H1 (cell line): ENCODE results near the gene PTPRD. TPM values are rescaled to one million over a fixed set of nuclear protein-coding genes. Genes with fewer than 3 reads are reported as not detected.

ENCODE experiments used
- CTCF ChIA-PET: fragments of 300-600 bp; sonication (Branson Sonifier 250); formaldehyde crosslinking; loops from one replicate; lab custom pipeline; 2021; ENCODE audit not compliant: partially characterized antibody; lab: Charles Lee
- POLR2A ChIA-PET: fragments of 300-600 bp; sonication (Branson Sonifier 250); formaldehyde crosslinking; loops from one replicate; lab custom pipeline; 2021; ENCODE audit warnings: inconsistent platforms; ENCODE audit not compliant: partially characterized antibody; lab: Charles Lee
- DNase-seq, 2 experiments: peaks; one replicate each; pipeline versions ENCODE4 v3.0.0 to v3.0.0-alpha.2; 2010 to 2022; ENCODE audit warnings: low spot score in 2 of 2, low read depth in 1 of 2, mixed read lengths in 1 of 2
- FAIRE-seq: peaks from 2 replicates; lab custom pipeline; 2011; peaks lifted over from hg19 to GRCh38; lab: Jason Lieb, UNC
- H2AFZ ChIP-seq: 2 replicates; pipeline ENCODE4 v1.8.1; 2012; ENCODE audit warnings: low read length, inconsistent platforms
- H2AK5ac ChIP-seq: 2 replicates; pipeline ENCODE4 v1.6.1; 2013; ENCODE audit warnings: low read depth, low read length
- H2BK120ac ChIP-seq: replicated peaks from 2 replicates; pipeline ENCODE3; 2013; ENCODE audit warnings: low read depth, low read length, inconsistent platforms
- H2BK12ac ChIP-seq: 2 replicates; pipeline ENCODE4 v1.6.1; 2013; ENCODE audit warnings: low read depth, low read length
- H2BK15ac ChIP-seq: 2 replicates; pipeline ENCODE4 v1.6.1; 2013; ENCODE audit warnings: low read length
- H2BK20ac ChIP-seq: 2 replicates; pipeline ENCODE4 v1.6.1; 2013; ENCODE audit warnings: low read length
- H2BK5ac ChIP-seq: 2 replicates; pipeline ENCODE4 v1.6.1; 2013; ENCODE audit warnings: low read depth, low read length
- H3K14ac ChIP-seq: 2 replicates; pipeline ENCODE4 v1.6.1; 2013; ENCODE audit warnings: inconsistent platforms; ENCODE audit not compliant: insufficient read length
- H3K18ac ChIP-seq: 2 replicates; pipeline ENCODE4 v1.6.1; 2013; ENCODE audit warnings: low read length; ENCODE audit errors: extremely low read depth
- H3K23ac ChIP-seq: 2 replicates; pipeline ENCODE4 v1.6.1; 2013; ENCODE audit warnings: inconsistent platforms; ENCODE audit not compliant: insufficient read length
- H3K23me2 ChIP-seq: 2 replicates; pipeline ENCODE4 v1.6.1; 2013; ENCODE audit warnings: low read depth, low read length
- H3K27ac ChIP-seq: 2 replicates; pipeline ENCODE4 v1.6.1; 2011; ENCODE audit warnings: low read depth, low read length, inconsistent platforms
- H3K27me3 ChIP-seq, 4 experiments: replicated peaks in 1 of 4; 1 replicate in 1 of 4; 2 replicates in 3 of 4; pipeline versions ENCODE4 v1.6.1 to v1.8.1; 2011 to 2013; ENCODE audit warnings: low read length in 3 of 4, mild to moderate bottlenecking in 3 of 4, inconsistent platforms in 2 of 4, mixed read lengths in 2 of 4, moderate library complexity in 1 of 4; ENCODE audit not compliant: control insufficient read depth in 3 of 4, insufficient read depth in 3 of 4; ENCODE audit errors: extremely low read depth in 1 of 4
- H3K36me3 ChIP-seq, 4 experiments: 2 replicates each; pipeline versions ENCODE4 v1.6.1 to v1.8.1; 2011 to 2013; ENCODE audit warnings: mild to moderate bottlenecking in 4 of 4, low read length in 3 of 4, moderate library complexity in 2 of 4, control low read depth in 1 of 4, inconsistent platforms in 1 of 4; ENCODE audit not compliant: insufficient read depth in 4 of 4, control insufficient read depth in 2 of 4
- H3K4ac ChIP-seq: replicated peaks from 2 replicates; pipeline ENCODE3; 2013; ENCODE audit warnings: low read length, low read depth, mixed read lengths, inconsistent platforms; ENCODE audit not compliant: insufficient read length
- H3K4me1 ChIP-seq, 4 experiments: replicated peaks in 1 of 4; 1 replicate in 1 of 4; 2 replicates in 3 of 4; pipeline versions ENCODE4 v1.6.1 to v1.8.1; 2011 to 2013; ENCODE audit warnings: low read length in 3 of 4, inconsistent platforms in 2 of 4, mixed read lengths in 1 of 4; ENCODE audit not compliant: insufficient read depth in 4 of 4, control insufficient read depth in 3 of 4
- H3K4me2 ChIP-seq, 2 experiments: 2 replicates each; pipeline versions ENCODE4 v1.6.1 to v1.8.1; 2011 to 2013; ENCODE audit warnings: low read depth in 2 of 2, low read length in 2 of 2, control low read depth in 1 of 2, inconsistent platforms in 1 of 2, mild to moderate bottlenecking in 1 of 2; ENCODE audit not compliant: insufficient read depth in 1 of 2
- H3K4me3 ChIP-seq, 4 experiments: fragments of 200-600, 300-600 bp in 1 of 4; sonication (generic), shearing (Covaris generic), sonication (Bioruptor Twin) in 1 of 4; 2 replicates each; pipeline versions ENCODE4 v1.5.1 to v1.8.1; 2011 to 2016; ENCODE audit warnings: low read length in 4 of 4, low read depth in 3 of 4, control low read depth in 2 of 4, inconsistent platforms in 2 of 4, mild to moderate bottlenecking in 2 of 4, mixed read lengths in 1 of 4, moderate library complexity in 1 of 4; ENCODE audit not compliant: insufficient read depth in 2 of 4; ENCODE audit errors: extremely low read depth in 1 of 4
- H3K56ac ChIP-seq: replicated peaks from 2 replicates; pipeline ENCODE3; 2013; ENCODE audit warnings: low read depth, mild to moderate bottlenecking, mixed read lengths, low read length, inconsistent platforms; ENCODE audit not compliant: insufficient read length
- H3K79me1 ChIP-seq: 2 replicates; pipeline ENCODE4 v1.6.1; 2013; ENCODE audit warnings: low read depth, low read length, control low read depth
- H3K79me2 ChIP-seq, 2 experiments: 2 replicates each; pipeline versions ENCODE4 v1.6.1 to v1.8.1; 2012 to 2013; ENCODE audit warnings: low read length in 2 of 2, mild to moderate bottlenecking in 2 of 2, inconsistent platforms in 1 of 2; ENCODE audit not compliant: insufficient read depth in 2 of 2, control insufficient read depth in 1 of 2
- H3K9ac ChIP-seq, 4 experiments: replicated peaks in 1 of 4; 1 replicate in 1 of 4; 2 replicates in 3 of 4; pipeline versions ENCODE4 v1.6.1 to v1.8.1; 2011 to 2013; ENCODE audit warnings: low read depth in 3 of 4, low read length in 3 of 4, control low read depth in 2 of 4, mild to moderate bottlenecking in 2 of 4, moderate library complexity in 2 of 4, inconsistent platforms in 1 of 4; ENCODE audit errors: extremely low read depth in 1 of 4
- H3K9me3 ChIP-seq, 2 experiments: 2 replicates each; pipeline versions ENCODE4 v1.6.1 to v1.8.1; 2012 to 2013; ENCODE audit warnings: mild to moderate bottlenecking in 2 of 2, moderate library complexity in 2 of 2, control low read depth in 1 of 2, inconsistent platforms in 1 of 2, low read depth in 1 of 2, low read length in 1 of 2, mixed read lengths in 1 of 2; ENCODE audit not compliant: insufficient read depth in 2 of 2
- H4K20me1 ChIP-seq, 2 experiments: replicated peaks in 1 of 2; 2 replicates each; pipeline versions ENCODE3 to v1.8.1; 2011 to 2013; ENCODE audit warnings: inconsistent platforms in 2 of 2, low read length in 2 of 2, mild to moderate bottlenecking in 1 of 2; ENCODE audit not compliant: insufficient read depth in 2 of 2, control insufficient read depth in 1 of 2
- H4K5ac ChIP-seq: 2 replicates; pipeline ENCODE4 v1.6.1; 2013; ENCODE audit warnings: low read length, low read depth, mixed read lengths, inconsistent platforms; ENCODE audit not compliant: insufficient read length
- H4K8ac ChIP-seq: 2 replicates; pipeline ENCODE4 v1.8.0; 2013; ENCODE audit warnings: mild to moderate bottlenecking, moderate library complexity, low read length, inconsistent platforms; ENCODE audit not compliant: insufficient read depth; ENCODE audit errors: extremely low read depth
- H4K91ac ChIP-seq: replicated peaks from 2 replicates; pipeline ENCODE3; 2013; ENCODE audit warnings: low read length, mixed read lengths, inconsistent platforms; ENCODE audit not compliant: insufficient read length
- RBBP5 ChIP-seq: IDR thresholded peaks from 2 replicates; pipeline ENCODE4 v1.7.1; 2012; ENCODE audit warnings: low read depth, mild to moderate bottlenecking, inconsistent platforms, low read length, moderate library complexity, borderline replicate concordance
- RXRA ChIP-seq: IDR thresholded peaks from 2 replicates; pipeline ENCODE4 v1.6.1; 2011; ENCODE audit warnings: low read depth, mild to moderate bottlenecking, low read length, moderate library complexity; ENCODE audit not compliant: insufficient read depth
- TCF12 ChIP-seq: IDR thresholded peaks from 2 replicates; pipeline ENCODE4 v1.6.1; 2011; ENCODE audit warnings: low read depth, mild to moderate bottlenecking, low read length
- WGBS, 2 experiments: shearing (Covaris generic) in 1 of 2; methylation state at CpG; one replicate each; pipeline versions ENCODE4 v1.1.6 to v1.1.7; 2013 to 2015; ENCODE audit warnings: low lambda C conversion rate in 2 of 2, mixed read lengths in 2 of 2, inconsistent platforms in 1 of 2, low coverage in 1 of 2, missing lambda C conversion rate in 1 of 2; ENCODE audit not compliant: insufficient replicate concordance in 2 of 2, insufficient coverage in 1 of 2, insufficient read length in 1 of 2; ENCODE audit errors: extremely low coverage in 1 of 2, missing lambda C conversion rate in 1 of 2; 5-methylcytosine and 5-hydroxymethylcytosine counted together
- polyA plus RNA-seq, 7 experiments: library from polyadenylated mRNA; depleted of rRNA in 3 of 7; stranded (reverse) in 5 of 7; unstranded in 2 of 7; fragments of >200 nt in 5 of 7; fragments of 200-250 nt in 2 of 7; gene quantifications; 1 replicate in 5 of 7; 2 replicates in 1 of 7; 4 replicates in 1 of 7; pipeline versions ENCODE4 v1.2.1 to v1.2.3, GENCODE V29; 2011 to 2013; ENCODE audit warnings: missing spikeins in 2 of 7, mixed read lengths in 2 of 7
- total RNA-seq: library from RNA; stranded (reverse); fragmentation: NEBNext Ultra II Directional; extraction: Animal tissue kit (Norgen Biotek cat#: 25700); gene quantifications from 2 replicates; pipeline ENCODE4 v1.2.1, GENCODE V29; 2021

PTPRD gene
- total and polyA plus RNA-seq, 2 of the 8 experiments (the other 6 are each of a cell fraction or from before 2014, with no cell fraction given) = 17.2 to 77.0 TPM

GRCh38 chr9:8613346-8613825 is 1999.4 kb downstream of the PTPRD start:
- H2BK12ac ChIP-seq = no peak overlapping the region
- no peaks in the 10 kb centered on the region for H3K79me2 ChIP-seq
- no peaks in the 10 kb centered on the region for H3K27me3 ChIP-seq
- ChIA-PET POLR2A (no interaction called here), CTCF (interaction anchor here (0.6 kb wide), 1 partner anchor 740 kb away, joined by 3 read pairs; no protein-coding TSS in a partner anchor)
- H4K8ac ChIP-seq = no peak overlapping the region
- no peak overlapping the region for H2AFZ ChIP-seq
- no peak overlapping the region for H3K23ac ChIP-seq
- no peak overlapping the region for H4K91ac ChIP-seq
- H2BK20ac ChIP-seq = no peak overlapping the region
- H2BK15ac ChIP-seq = no peak overlapping the region
- H3K79me1 ChIP-seq = no peaks in the 10 kb centered on the region
- no peak for FAIRE-seq
- H3K18ac ChIP-seq = no peak overlapping the region
- H3K36me3 ChIP-seq = no peaks in the 10 kb centered on the region
- H2BK120ac ChIP-seq = no peak overlapping the region
- H2BK5ac ChIP-seq = no peak overlapping the region
- H3K56ac ChIP-seq = no peak overlapping the region
- DNase-seq = no peak
- no peak overlapping the region for H3K27ac ChIP-seq
- no peak overlapping the region for H3K4ac ChIP-seq
- H3K4me3 ChIP-seq = no peak overlapping the region
- no peaks in the 10 kb centered on the region for H4K20me1 ChIP-seq
- H3K14ac ChIP-seq = no peak overlapping the region
- no peaks in the 10 kb centered on the region for H3K23me2 ChIP-seq
- H4K5ac ChIP-seq = no peak overlapping the region
- H2AK5ac ChIP-seq = no peak overlapping the region
- H3K4me1 ChIP-seq = peaks cover 0 to 5% (median 2%) of the 10 kb centered on the region in 4 experiments; a peak in 4 of 7 replicates
- TF ChIP-seq RBBP5 (no peak), RXRA (no peak), TCF12 (no peak)
- TF ChIP-seq, all 59 proteins: peak for 0
- WGBS, 2 experiments = 88% methylated on average over 1 of the region's 1 CpG; no CpG with 5 or more reads in 1 of the 2 experiments
- H3K4me2 ChIP-seq = no peak overlapping the region
- H3K9ac ChIP-seq = no peak overlapping the region
- no peaks in the 10 kb centered on the region for H3K9me3 ChIP-seq
